Neuronal stem cell (in vitro differentiated cells): ENCODE data around the gene PRR12.

ENCODE experiments used
- DNase-seq: peaks from one replicate; pipeline ENCODE4 v3.0.0-alpha.2; 2013; ENCODE audit warnings: low spot score
- H2AFZ ChIP-seq: one replicate; pipeline ENCODE4 v1.6.1; 2013; ENCODE audit warnings: mild to moderate bottlenecking, low read length, inconsistent platforms
- H2AK5ac ChIP-seq: 2 replicates; pipeline ENCODE4 v1.6.1; 2013; ENCODE audit warnings: low read depth, mild to moderate bottlenecking, inconsistent platforms, low read length, moderate library complexity, mixed read lengths
- H2BK120ac ChIP-seq: 2 replicates; pipeline ENCODE4 v1.6.1; 2013; ENCODE audit warnings: low read depth, mild to moderate bottlenecking, inconsistent platforms, low read length, moderate library complexity, mixed read lengths
- H2BK12ac ChIP-seq: one replicate; pipeline ENCODE4 v1.6.1; 2013; ENCODE audit warnings: low read length, inconsistent platforms
- H2BK15ac ChIP-seq: 2 replicates; pipeline ENCODE4 v1.6.1; 2013; ENCODE audit warnings: mild to moderate bottlenecking, low read length, inconsistent platforms, mixed read lengths
- H2BK5ac ChIP-seq: one replicate; pipeline ENCODE4 v1.6.1; 2013; ENCODE audit warnings: inconsistent platforms, mild to moderate bottlenecking, low read length, moderate library complexity
- H3K14ac ChIP-seq: one replicate; pipeline ENCODE4 v1.6.1; 2013; ENCODE audit warnings: low read length, inconsistent platforms
- H3K18ac ChIP-seq: 2 replicates; pipeline ENCODE4 v1.6.1; 2013; ENCODE audit warnings: low read length, inconsistent platforms
- H3K23ac ChIP-seq: 2 replicates; pipeline ENCODE4 v1.6.1; 2013; ENCODE audit warnings: low read depth, mild to moderate bottlenecking, mixed read lengths, low read length, inconsistent platforms; ENCODE audit not compliant: poor library complexity
- H3K27ac ChIP-seq: replicated peaks from 3 replicates; pipeline ENCODE4 v1.5.1; 2013; ENCODE audit warnings: low read length, inconsistent platforms
- H3K27me3 ChIP-seq, 3 experiments: 2 replicates each; pipeline ENCODE4 v1.6.1; 2013; ENCODE audit warnings: low read length in 3 of 3, mild to moderate bottlenecking in 2 of 3, inconsistent platforms in 1 of 3, low read depth in 1 of 3, mixed read lengths in 1 of 3, moderate library complexity in 1 of 3; ENCODE audit not compliant: control insufficient read depth in 3 of 3, insufficient read depth in 3 of 3
- H3K36me3 ChIP-seq, 2 donors: replicated peaks in 1 of 2; 2 replicates each; pipeline ENCODE4 v1.6.1; 2013; ENCODE audit warnings: low read length in 2 of 2; ENCODE audit not compliant: control insufficient read depth in 2 of 2, insufficient read depth in 2 of 2
- H3K4ac ChIP-seq: 2 replicates; pipeline ENCODE4 v1.6.1; 2013; ENCODE audit warnings: inconsistent platforms, mild to moderate bottlenecking, low read length, moderate library complexity
- H3K4me1 ChIP-seq, 2 donors: 1 replicate in 1 of 2; 2 replicates in 1 of 2; pipeline ENCODE4 v1.6.1; 2013; ENCODE audit warnings: low read length in 2 of 2, low read depth in 1 of 2; ENCODE audit not compliant: control insufficient read depth in 2 of 2, insufficient read depth in 1 of 2
- H3K4me2 ChIP-seq: one replicate; pipeline ENCODE4 v1.6.1; 2013; ENCODE audit warnings: mild to moderate bottlenecking, low read length, inconsistent platforms; ENCODE audit not compliant: insufficient read depth, poor library complexity, severe bottlenecking
- H3K4me3 ChIP-seq, 2 donors: 2 replicates each; pipeline ENCODE4 v1.5.1; 2013; ENCODE audit warnings: low read length in 2 of 2, mild to moderate bottlenecking in 2 of 2, inconsistent platforms in 1 of 2, moderate library complexity in 1 of 2
- H3K79me1 ChIP-seq: one replicate; pipeline ENCODE4 v1.6.1; 2013; ENCODE audit warnings: low read depth, mild to moderate bottlenecking, inconsistent platforms, low read length, moderate library complexity
- H3K9ac ChIP-seq: one replicate; pipeline ENCODE4 v1.6.1; 2013; ENCODE audit warnings: mild to moderate bottlenecking, low read depth, low read length, inconsistent platforms; ENCODE audit not compliant: poor library complexity
- H3K9me3 ChIP-seq, 2 donors: replicated peaks in 1 of 2; 2 replicates each; pipeline versions ENCODE3 to v1.6.1; 2013; ENCODE audit warnings: low read length in 2 of 2, mild to moderate bottlenecking in 2 of 2, inconsistent platforms in 1 of 2, low read depth in 1 of 2, mixed read lengths in 1 of 2, moderate library complexity in 1 of 2; ENCODE audit not compliant: control insufficient read depth in 2 of 2, insufficient read depth in 1 of 2
- H4K8ac ChIP-seq: one replicate; pipeline ENCODE4 v1.6.1; 2013; ENCODE audit warnings: low read depth, mild to moderate bottlenecking, inconsistent platforms, low read length, moderate library complexity
- H4K91ac ChIP-seq: one replicate; pipeline ENCODE4 v1.6.1; 2013; ENCODE audit warnings: low read length, low read depth, mild to moderate bottlenecking, inconsistent platforms; ENCODE audit not compliant: poor library complexity
- WGBS, 2 donors: extraction: QIAGEN DNeasy Blood & Tissue Kit; methylation state at CpG; one replicate each; pipeline ENCODE4 v1.1.7; 2013; ENCODE audit warnings: missing lambda C conversion rate in 2 of 2, mixed read lengths in 1 of 2; ENCODE audit not compliant: insufficient read length in 2 of 2, insufficient replicate concordance in 1 of 2; ENCODE audit errors: extremely low coverage in 2 of 2; 5-methylcytosine and 5-hydroxymethylcytosine counted together

Gene PRR12

DNA sequence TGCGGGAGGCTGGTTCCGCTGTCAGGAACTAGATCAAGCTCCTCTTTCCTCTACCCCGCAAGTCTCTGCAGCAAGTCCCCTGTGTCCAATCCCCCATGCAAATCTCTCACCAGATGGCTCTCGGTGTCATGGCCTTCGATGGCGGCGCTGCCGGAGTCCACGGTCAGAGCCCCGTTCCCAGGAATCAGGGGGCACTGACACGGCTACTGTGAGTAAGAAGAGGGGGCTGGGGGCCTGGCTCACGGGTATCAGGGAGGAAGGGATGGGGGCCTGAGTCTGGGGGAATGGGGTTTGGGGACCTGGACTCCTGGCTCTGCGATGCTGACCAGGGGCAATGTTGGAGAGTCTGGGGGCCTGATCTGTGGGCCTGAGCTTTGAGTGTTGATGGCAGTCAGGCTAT, 55.0 kb downstream of the PRR12 start:
- H3K14ac ChIP-seq = no peak overlapping the region
- H3K4me1 ChIP-seq = peaks cover 0 to 11% of the 10 kb centered on the region in 2 donors
- H3K4ac ChIP-seq = no peak overlapping the region
- H3K9me3 ChIP-seq = no peaks in the 10 kb centered on the region
- no peak overlapping the region for H2BK5ac ChIP-seq
- no peaks in the 10 kb centered on the region for H3K27me3 ChIP-seq
- no peak overlapping the region for H3K4me3 ChIP-seq
- H3K36me3 ChIP-seq = peaks cover 44 to 69% of the 10 kb centered on the region in 2 donors
- H3K23ac ChIP-seq = no peak overlapping the region
- no peak overlapping the region for H3K18ac ChIP-seq
- no peak for DNase-seq
- H2BK15ac ChIP-seq = no peak overlapping the region
- H4K8ac ChIP-seq = no peak overlapping the region
- H2AFZ ChIP-seq = no peak overlapping the region
- no peak overlapping the region for H3K27ac ChIP-seq
- no peak overlapping the region for H2AK5ac ChIP-seq
- H3K79me1 ChIP-seq = peaks cover 32% of the 10 kb centered on the region
- H3K9ac ChIP-seq = no peak overlapping the region
- H4K91ac ChIP-seq = no peak overlapping the region
- no CpG with 5 or more reads among the region's 13 CpGs for WGBS, 2 donors
- H3K4me2 ChIP-seq = no peak overlapping the region
- no peak overlapping the region for H2BK120ac ChIP-seq
- H2BK12ac ChIP-seq = no peak overlapping the region

DNA sequence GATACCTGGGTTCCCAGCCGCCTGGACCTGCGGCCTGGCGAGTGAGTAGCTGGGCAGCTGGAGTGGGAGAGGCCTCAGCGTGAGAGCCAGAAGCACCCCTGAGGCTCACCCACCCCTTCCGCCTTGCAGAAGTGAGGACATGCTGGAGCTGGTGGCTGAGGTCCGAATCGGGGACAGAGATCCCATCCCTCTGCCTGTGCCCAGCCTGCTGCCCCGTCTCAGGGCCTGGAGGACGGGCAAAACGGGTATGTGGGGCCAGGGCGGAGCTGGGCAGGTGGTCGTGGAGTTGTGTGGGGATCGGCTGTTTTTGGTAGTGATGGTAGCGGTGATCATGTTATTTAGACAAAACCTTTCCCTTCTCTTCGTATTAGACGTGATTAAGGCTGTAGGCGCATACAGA, 55.6 kb downstream of the PRR12 start:
- no CpG with 5 or more reads among the region's 17 CpGs for WGBS, 2 donors
- Histone ChIP-seq H3K23ac (peak overlapping the region; percentile 81), H3K9ac (no peak overlapping the region), H3K27ac (no peak overlapping the region), H3K27me3 (no peaks in the 10 kb centered on the region), H3K18ac (no peak overlapping the region), H4K8ac (no peak overlapping the region), H3K14ac (no peak overlapping the region), H2BK120ac (no peak overlapping the region), H3K9me3 (no peaks in the 10 kb centered on the region), H3K4me2 (no peak overlapping the region), H2BK5ac (no peak overlapping the region), H3K79me1 (peaks cover 32% of the 10 kb centered on the region), H2AK5ac (no peak overlapping the region), H3K4me1 (peaks cover 0 to 6% of the 10 kb centered on the region in 2 donors), H2BK15ac (no peak overlapping the region), H2AFZ (no peak overlapping the region), H2BK12ac (no peak overlapping the region), H3K4me3 (no peak overlapping the region), H3K4ac (no peak overlapping the region), H3K36me3 (peaks cover 45 to 73% of the 10 kb centered on the region in 2 donors), H4K91ac (no peak overlapping the region)
- no peak for DNase-seq

DNA sequence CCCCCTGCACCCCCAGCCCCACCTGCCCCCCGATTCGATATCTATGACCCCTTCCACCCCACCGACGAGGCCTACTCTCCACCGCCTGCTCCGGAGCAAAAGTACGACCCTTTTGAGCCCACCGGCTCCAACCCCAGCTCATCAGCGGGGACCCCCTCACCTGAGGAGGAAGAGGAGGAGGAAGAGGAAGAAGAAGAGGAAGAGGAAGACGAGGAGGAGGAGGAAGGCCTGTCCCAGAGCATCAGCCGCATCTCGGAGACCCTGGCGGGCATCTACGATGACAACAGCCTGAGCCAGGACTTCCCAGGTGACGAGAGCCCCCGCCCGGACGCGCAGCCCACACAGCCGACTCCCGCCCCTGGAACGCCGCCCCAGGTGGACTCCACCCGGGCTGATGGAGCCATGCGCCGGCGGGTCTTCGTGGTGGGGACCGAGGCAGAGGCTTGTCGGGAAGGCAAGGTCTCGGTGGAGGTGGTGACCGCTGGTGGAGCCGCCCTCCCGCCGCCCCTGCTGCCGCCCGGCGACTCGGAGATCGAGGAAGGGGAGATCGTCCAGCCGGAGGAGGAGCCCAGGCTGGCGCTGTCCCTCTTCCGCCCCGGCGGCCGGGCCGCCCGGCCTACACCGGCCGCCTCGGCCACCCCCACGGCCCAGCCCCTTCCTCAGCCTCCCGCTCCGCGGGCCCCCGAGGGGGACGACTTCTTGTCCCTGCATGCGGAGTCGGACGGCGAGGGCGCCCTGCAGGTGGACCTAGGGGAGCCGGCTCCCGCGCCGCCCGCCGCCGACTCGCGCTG, 60.2 kb downstream of the PRR12 start:
- no peak overlapping the region for H2BK120ac ChIP-seq
- no peak overlapping the region for H2BK12ac ChIP-seq
- H3K27ac ChIP-seq = no peak overlapping the region
- H3K36me3 ChIP-seq = peaks cover 60 to 91% of the 10 kb centered on the region in 2 donors
- no peak overlapping the region for H3K14ac ChIP-seq
- no peak overlapping the region for H3K18ac ChIP-seq
- H4K8ac ChIP-seq = no peak overlapping the region
- no peak overlapping the region for H3K4ac ChIP-seq
- H2BK15ac ChIP-seq = no peak overlapping the region
- H3K27me3 ChIP-seq = no peaks in the 10 kb centered on the region
- H3K23ac ChIP-seq = no peak overlapping the region
- H2AK5ac ChIP-seq = no peak overlapping the region
- H3K9me3 ChIP-seq = no peaks in the 10 kb centered on the region
- H3K4me2 ChIP-seq = peak overlapping the region; percentile 11
- no peak overlapping the region for H3K9ac ChIP-seq
- no peak for DNase-seq
- H3K4me3 ChIP-seq = no peak overlapping the region
- no peaks in the 10 kb centered on the region for H3K4me1 ChIP-seq
- H4K91ac ChIP-seq = no peak overlapping the region
- peaks cover 32% of the 10 kb centered on the region for H3K79me1 ChIP-seq
- H2BK5ac ChIP-seq = no peak overlapping the region
- H2AFZ ChIP-seq = no peak overlapping the region
- no CpG with 5 or more reads among the region's 72 CpGs for WGBS, 2 donors

DNA sequence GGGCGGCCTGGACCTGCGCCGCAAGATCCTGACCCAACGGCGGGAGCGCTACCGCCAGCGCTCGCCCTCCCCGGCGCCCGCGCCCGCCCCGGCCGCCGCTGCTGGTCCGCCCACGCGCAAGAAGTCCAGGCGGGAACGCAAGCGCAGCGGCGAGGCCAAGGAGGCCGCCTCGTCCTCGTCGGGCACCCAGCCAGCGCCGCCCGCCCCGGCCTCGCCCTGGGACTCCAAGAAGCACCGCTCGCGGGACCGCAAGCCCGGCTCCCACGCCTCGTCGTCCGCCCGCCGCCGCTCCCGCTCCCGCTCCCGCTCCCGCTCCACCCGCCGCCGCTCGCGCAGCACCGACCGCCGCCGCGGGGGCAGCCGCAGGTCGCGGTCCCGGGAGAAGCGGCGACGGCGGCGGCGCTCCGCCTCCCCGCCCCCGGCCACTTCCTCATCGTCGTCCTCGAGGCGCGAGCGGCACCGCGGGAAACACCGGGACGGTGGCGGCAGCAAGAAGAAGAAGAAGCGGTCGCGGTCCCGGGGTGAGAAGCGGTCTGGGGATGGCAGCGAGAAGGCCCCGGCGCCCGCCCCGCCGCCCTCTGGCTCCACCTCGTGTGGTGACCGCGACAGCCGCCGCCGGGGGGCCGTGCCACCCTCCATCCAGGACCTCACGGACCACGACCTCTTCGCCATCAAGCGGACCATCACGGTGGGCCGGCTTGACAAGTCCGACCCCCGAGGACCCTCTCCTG, 61.0 kb downstream of the PRR12 start:
- no peak overlapping the region for H4K8ac ChIP-seq
- H3K36me3 ChIP-seq = peaks cover 58 to 91% of the 10 kb centered on the region in 2 donors
- no peak overlapping the region for H3K4ac ChIP-seq
- H2AFZ ChIP-seq = no peak overlapping the region
- no peak overlapping the region for H3K18ac ChIP-seq
- peaks cover 26% of the 10 kb centered on the region for H3K79me1 ChIP-seq
- H3K9me3 ChIP-seq = no peaks in the 10 kb centered on the region
- WGBS, 2 donors = no CpG with 5 or more reads among the region's 110 CpGs
- H3K9ac ChIP-seq = no peak overlapping the region
- no peak overlapping the region for H3K27ac ChIP-seq
- H3K14ac ChIP-seq = no peak overlapping the region
- no peak for DNase-seq
- no peaks in the 10 kb centered on the region for H3K27me3 ChIP-seq
- no peak overlapping the region for H2AK5ac ChIP-seq
- H2BK120ac ChIP-seq = no peak overlapping the region
- no peaks in the 10 kb centered on the region for H3K4me1 ChIP-seq
- H2BK12ac ChIP-seq = no peak overlapping the region
- H3K23ac ChIP-seq = no peak overlapping the region
- H3K4me3 ChIP-seq = no peak overlapping the region
- H2BK15ac ChIP-seq = no peak overlapping the region
- H4K91ac ChIP-seq = no peak overlapping the region
- H2BK5ac ChIP-seq = no peak overlapping the region
- H3K4me2 ChIP-seq = no peak overlapping the region
